GM19238 (cell line): ENCODE results near the gene ALKBH4.
"Not testable (repeated sequence)": the region's sequence is repeated elsewhere in the genome, so short reads cannot be mapped to it uniquely, and the experiment has no call there.

Source experiments
- DNase-seq: peaks from one replicate; pipeline ENCODE4 v3.0.0; 2011; ENCODE audit warnings: low spot score; ENCODE audit not compliant: insufficient read length

The ALKBH4 gene

GRCh38 chr7:102478314-102479208, 13.9 kb upstream of the ALKBH4 start, which contains the start of gene POLR2J:
TSS of gene POLR2J (minus strand) at chr7:102478922. CDS start at chr7:102478860, 62 bp downstream.
- DNase-seq, result not testable (repeated sequence)

- DNase-seq, result not testable (repeated sequence)
Measured at GRCh38 chr7:102474736-102475435, 10.2 kb upstream of the ALKBH4 start.

- DNase-seq, result not testable (repeated sequence)
Measured at GRCh38 chr7:102474116-102474515, 9.5 kb upstream of the ALKBH4 start.

- no peak for DNase-seq
Measured at GRCh38 chr7:102473271-102473991, 8.8 kb upstream of the ALKBH4 start.

- no peak for DNase-seq
Measured at GRCh38 chr7:102472126-102473041, 7.7 kb upstream of the ALKBH4 start.

- no peak for DNase-seq
Measured at GRCh38 chr7:102471791-102472125, 7.1 kb upstream of the ALKBH4 start.

- DNase-seq, result no peak
Measured at GRCh38 chr7:102469972-102470825, 5.5 kb upstream of the ALKBH4 start.

- DNase-seq, result no peak
Measured at GRCh38 chr7:102469351-102469971, 4.8 kb upstream of the ALKBH4 start.

GRCh38 chr7:102468478-102469350, 4.1 kb upstream of the ALKBH4 start:
- DNase-seq, result no peak

- no peak for DNase-seq
Measured at GRCh38 chr7:102467581-102468477, 3.2 kb upstream of the ALKBH4 start.

GRCh38 chr7:102466097-102466496, 1.4 kb upstream of the ALKBH4 start:
- DNase-seq, result no peak

- DNase-seq, result no peak
Measured at GRCh38 chr7:102463841-102464576, 654 bp downstream of the ALKBH4 start.

- no peak for DNase-seq
Measured at GRCh38 chr7:102460467-102460866, 4.2 kb downstream of the ALKBH4 start.

GRCh38 chr7:102459221-102459844, 5.3 kb downstream of the ALKBH4 start:
- no peak for DNase-seq

GRCh38 chr7:102457352-102457924, 7.2 kb downstream of the ALKBH4 start:
- no peak for DNase-seq

GRCh38 chr7:102456327-102456726, 8.3 kb downstream of the ALKBH4 start:
- no peak for DNase-seq
